ENCODE data around the gene RAB29. TPM values are rescaled to one million over a fixed set of nuclear protein-coding genes. Genes with fewer than 3 reads are reported as not detected.

The RAB29 gene
- total and polyA plus RNA-seq, 2 donors (not counting 3 experiments of a cell fraction or from before 2014, with no cell fraction given) = 18.1 to 18.8 TPM

GRCh38 chr1:205772607-205773032 is 2.7 kb downstream of the RAB29 start:
- no peak for FAIRE-seq
- Histone ChIP-seq H3K79me2 (ENCODE audit: control insufficient read depth, insufficient read depth, low read length) (no peaks in the 10 kb centered on the region), H3K27me3 (ENCODE audit: control insufficient read depth in 2 of 2, insufficient read depth in 2 of 2, low read length in 2 of 2) (no peaks in the 10 kb centered on the region), H2AFZ (ENCODE audit: low read depth, low read length) (no peak overlapping the region), H3K36me3 (ENCODE audit: control insufficient read depth in 2 of 2, extremely low read depth in 1 of 2, insufficient read depth in 2 of 2, low read length in 2 of 2) (peaks cover 0 to 2% of the 10 kb centered on the region in 2 experiments), H3K4me2 (ENCODE audit: insufficient read depth, low read length) (no peak overlapping the region), H3K9ac (replicated peaks; ENCODE audit: extremely low read depth, insufficient read depth, low read length) (no peak overlapping the region), H3K9me1 (replicated peaks; ENCODE audit: control insufficient read depth, extremely low read depth, insufficient read depth, low read length) (no peaks in the 10 kb centered on the region), H3K27ac (ENCODE audit: insufficient read depth, low read depth, low read length) (no peak overlapping the region), H3K4me3 (replicated peaks in 1 of 3; ENCODE audit: insufficient read depth in 1 of 3, low read depth in 1 of 3, low read length in 3 of 3) (no peak overlapping the region), H3K9me3 (replicated peaks; ENCODE audit: control insufficient read depth, insufficient read depth, low read length) (no peaks in the 10 kb centered on the region), H4K20me1 (replicated peaks; ENCODE audit: control insufficient read depth, extremely low read depth, insufficient read depth, low read length) (no peaks in the 10 kb centered on the region), H3K4me1 (ENCODE audit: control insufficient read depth, extremely low read depth, insufficient read depth, low read length) (peaks cover 8% of the 10 kb centered on the region)
- BruUV-seq (replicated peaks) = no TSS peak
- no peak for TF ChIP-seq GATA2 (IDR thresholded peaks at IDR 0.05; ENCODE audit: insufficient read depth, insufficient read length, low read depth, low read length)
- no peak for TF ChIP-seq POLR2A (IDR thresholded peaks at IDR 0.05; ENCODE audit: low read depth, low read length)
- no peak for TF ChIP-seq MAX (IDR thresholded peaks at IDR 0.05; ENCODE audit: insufficient read depth, insufficient read length)
- TF ChIP-seq CTCF (IDR thresholded peaks at IDR 0.05; ENCODE audit: extremely low read depth in 1 of 2, insufficient read depth in 1 of 2, low read depth in 1 of 2, low read length in 2 of 2) = no peak
- no peak for TF ChIP-seq EZH2 (IDR thresholded peaks at IDR 0.05; ENCODE audit: borderline replicate concordance, low read depth, low read length, severe bottlenecking)
- TF ChIP-seq JUN (IDR thresholded peaks at IDR 0.05; ENCODE audit: borderline replicate concordance, insufficient read depth, insufficient read length, low read depth) = no peak
- no peak for TF ChIP-seq FOS (IDR thresholded peaks at IDR 0.05; ENCODE audit: borderline replicate concordance, insufficient read depth, low read length)
- no peak for TF ChIP-seq POLR2AphosphoS5 (IDR thresholded peaks at IDR 0.05; ENCODE audit: insufficient read depth, low read depth, low read length)
- TF ChIP-seq MYC (IDR thresholded peaks at IDR 0.05; ENCODE audit: low read depth, low read length) = no peak
- DNase-seq (ENCODE audit: low read depth, low spot score) = no peak
- intact Hi-C loops (cut with micrococcal nuclease) (no loop called here), dilution Hi-C loops (cut with MboI; ENCODE audit: extremely low pct_ligation_motif_present, low sequenced_read_pairs) (no loop called here)
- ChIA-PET POLR2A (no interaction called here), CTCF (interaction anchor here (2.1 kb wide), 1 partner anchor 14 kb away, joined by 5 read pairs; no protein-coding TSS in a partner anchor)

Measured in endothelial cell of umbilical vein (primary cell).